GM19035 (cell line): ENCODE data around the gene RORC.
"Not testable (repeated sequence)": the region's sequence is repeated elsewhere in the genome, so short reads cannot be mapped to it uniquely, and the experiment has no call there.

Experiments used
- ATAC-seq: cut with Tn5 transposase; IDR thresholded peaks from one replicate; pipeline ENCODE4 v1.9.1; 2021; ENCODE audit not compliant: unreplicated experiment

Gene RORC

DNA sequence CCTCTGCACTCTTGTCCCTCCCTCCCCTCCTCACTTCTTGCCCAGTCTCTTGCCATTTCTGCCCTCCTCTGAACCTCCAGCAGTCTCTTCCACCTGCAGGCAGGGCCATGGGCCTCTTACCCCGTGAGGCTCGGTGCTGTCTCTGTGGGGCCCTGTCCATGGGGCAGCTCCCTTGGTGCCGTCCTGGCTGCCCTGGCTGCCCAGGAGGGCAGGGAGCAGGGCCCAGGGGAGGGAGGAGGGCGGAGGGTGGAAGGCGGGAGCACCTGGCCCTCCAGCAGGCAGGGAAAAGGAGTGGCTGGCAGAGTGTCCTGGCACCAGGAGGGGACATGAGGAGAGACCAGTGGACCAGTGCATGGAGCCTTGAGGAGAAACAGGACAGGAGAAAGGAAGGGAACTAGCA, at the start of gene RORC:
Gene RORC (minus strand): TSS at position 198 of the 400 bp plus-strand sequence. CDS start 38 bp downstream, at position 160.
- no peak for ATAC-seq

DNA sequence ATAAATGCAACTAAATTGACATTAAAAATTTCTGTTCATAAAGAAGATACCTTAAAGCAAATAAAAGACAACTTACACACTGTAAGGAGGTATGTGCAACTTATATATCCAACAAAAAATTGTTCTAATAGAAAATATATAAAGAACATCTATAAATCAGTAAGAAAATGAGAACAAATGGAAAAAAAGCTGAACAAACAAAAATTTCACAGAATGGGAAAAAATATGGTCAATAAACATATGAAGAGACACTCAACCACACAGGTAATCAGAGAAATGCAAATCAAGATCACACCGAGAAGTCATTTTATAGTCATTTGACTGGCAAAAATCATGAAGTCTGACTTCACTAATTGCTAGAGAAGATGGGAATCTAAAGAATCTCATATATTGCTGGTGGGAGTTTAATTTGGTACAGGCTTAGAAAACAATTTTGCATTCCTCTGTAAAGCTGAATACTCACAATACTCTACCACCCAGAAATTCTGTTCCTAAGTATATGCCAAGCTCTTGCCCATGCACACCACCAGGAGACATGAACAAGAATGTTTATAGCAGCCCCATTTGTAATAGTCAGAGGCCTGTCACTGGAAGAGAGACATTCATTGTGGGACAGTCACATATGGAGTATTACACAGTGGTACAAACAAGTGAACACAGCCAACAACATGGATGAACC, 44.0 kb upstream of the RORC start:
- ATAC-seq, result no peak

DNA sequence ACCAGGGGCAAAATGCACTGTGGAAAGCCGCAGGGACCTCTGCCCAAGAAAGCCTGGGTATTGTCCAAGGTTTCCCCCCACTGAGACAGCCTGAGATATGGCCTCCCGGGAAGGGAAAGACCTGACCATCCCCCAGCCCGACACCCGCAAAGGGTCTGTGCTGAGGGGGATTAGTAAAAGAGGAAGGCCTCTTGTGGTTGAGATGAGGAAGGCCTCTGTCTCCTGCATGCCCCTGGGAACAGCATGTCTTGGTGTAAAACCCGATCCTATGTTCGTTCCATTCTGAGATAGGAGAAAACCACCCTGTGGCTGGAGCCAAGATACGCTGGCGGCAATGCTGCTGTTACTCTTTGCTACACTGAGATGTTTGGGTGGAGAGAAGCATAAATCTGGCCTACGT, 41.2 kb upstream of the RORC start:
- ATAC-seq, result not testable (repeated sequence)

DNA sequence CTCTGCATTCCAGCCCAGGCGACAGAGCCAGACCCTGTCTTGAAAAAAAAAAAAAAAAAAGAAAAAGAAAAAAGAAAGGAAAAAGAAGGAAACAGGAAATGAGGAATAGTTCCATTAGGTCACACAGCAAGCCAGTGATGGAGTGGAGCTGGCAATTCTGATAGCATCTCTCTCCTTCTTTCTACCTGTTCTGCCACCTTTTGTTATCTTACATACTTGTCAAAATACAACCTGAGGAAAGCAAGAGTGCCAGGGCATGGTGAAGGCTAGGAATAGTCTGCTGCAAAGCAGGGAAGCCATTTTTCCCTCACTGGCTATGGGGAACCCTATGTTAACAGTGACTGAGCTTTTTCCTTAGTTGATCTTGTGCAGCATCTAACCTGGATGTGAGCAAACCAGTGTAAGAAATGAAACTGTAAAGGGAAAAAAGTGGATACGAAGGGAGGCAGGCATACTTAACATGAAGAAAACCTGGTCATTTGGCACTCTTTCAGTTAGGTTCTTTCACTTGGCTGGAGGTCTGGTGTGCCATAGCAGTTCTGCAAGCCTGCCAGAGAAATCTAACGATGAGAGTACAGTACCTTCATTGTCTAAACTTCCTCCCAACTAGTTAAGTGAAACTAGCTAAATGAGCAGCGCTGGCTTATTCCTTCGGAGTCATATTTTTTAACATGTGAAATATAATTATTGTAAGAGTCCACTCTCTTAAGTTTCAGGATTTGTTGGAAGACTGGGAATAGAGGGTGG, 39.9 kb upstream of the RORC start:
- no peak for ATAC-seq

DNA sequence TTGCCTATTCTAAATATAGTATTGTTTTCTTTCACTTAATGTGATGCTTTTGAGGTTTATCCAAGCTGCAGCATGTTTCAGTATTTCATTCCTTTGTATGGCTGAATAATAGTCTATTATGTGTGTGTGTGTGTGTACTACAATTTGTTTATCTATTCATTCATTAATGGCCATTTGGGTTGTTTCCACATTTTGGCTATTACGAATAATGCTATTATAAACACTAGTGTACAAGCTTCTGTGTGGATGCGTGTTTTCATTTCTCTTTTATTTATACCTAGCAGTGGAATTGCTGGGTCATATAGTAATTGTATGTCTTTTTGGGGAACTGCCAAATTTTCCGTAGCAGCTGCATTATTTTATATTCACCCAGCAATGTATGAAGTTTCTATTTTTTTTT, 36.9 kb upstream of the RORC start:
- no peak for ATAC-seq

DNA sequence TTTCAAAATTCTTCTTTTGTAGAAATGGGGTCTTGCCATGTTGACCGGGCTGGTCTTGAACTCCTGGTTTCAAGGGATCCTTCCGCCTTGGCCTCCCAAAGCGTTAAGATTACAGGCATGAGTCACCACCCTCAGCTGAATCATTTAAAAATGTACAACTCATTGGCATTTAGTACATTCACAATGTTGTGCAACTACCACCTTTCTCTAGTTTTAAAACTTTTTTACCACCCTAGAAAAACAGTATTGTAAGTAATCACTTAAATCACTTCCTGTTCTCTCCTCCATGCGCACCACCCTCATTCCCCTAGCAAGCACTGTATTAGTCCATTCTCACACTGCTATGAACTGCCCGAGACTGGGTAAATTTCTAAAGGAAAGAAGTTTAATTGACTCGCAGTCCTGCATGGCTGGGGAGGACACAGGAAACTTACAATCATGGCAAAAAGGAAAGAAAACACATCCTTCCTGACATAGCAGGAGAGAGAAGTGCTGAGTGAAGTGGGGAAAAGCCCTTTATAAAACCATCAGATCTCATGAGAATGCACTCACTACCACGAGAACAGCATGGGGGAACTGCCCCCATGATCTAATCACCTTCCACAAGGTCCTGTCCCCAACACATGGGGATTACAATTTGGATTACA, 36.3 kb upstream of the RORC start:
- ATAC-seq, result no peak

DNA sequence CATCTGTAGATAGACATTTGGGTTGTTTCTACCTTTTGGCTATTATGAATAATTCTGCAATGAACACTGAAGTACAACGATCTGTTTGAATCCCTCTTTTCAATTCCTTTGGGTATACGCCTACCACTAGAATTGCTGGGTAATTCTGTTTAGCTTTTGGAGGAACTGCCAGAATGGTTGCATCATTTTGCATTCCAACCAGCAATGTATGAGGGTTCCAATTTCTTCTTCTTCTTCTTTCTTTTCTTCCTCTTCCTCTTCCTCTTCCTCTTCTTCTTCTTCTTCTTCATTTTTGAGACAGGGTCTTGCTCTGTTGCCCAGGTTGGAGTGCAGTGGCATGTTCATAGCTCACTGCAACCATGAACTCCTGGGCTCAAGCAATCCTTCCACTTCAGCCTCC, 35.7 kb upstream of the RORC start:
- ATAC-seq, result no peak

DNA sequence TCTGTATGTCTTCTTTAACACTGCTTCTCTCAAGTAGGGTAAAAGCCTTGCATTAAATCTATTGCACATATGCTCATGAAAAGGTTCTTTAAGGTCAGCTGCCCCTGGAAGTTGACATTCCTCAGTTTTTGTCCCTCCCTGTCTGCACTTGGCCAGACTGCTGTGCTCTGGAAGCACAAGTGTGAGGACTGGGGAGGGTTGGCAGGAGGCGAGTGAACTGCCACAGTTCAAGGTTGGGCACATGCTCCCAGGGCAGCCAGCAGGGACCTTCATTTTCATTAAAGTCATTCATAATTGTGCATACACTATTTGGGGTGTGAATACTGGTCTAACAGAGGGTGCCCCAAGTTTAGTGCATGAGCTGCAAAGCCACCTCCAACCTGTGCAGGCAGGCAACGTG, 32.8 kb upstream of the RORC start:
- ATAC-seq, result no peak

DNA sequence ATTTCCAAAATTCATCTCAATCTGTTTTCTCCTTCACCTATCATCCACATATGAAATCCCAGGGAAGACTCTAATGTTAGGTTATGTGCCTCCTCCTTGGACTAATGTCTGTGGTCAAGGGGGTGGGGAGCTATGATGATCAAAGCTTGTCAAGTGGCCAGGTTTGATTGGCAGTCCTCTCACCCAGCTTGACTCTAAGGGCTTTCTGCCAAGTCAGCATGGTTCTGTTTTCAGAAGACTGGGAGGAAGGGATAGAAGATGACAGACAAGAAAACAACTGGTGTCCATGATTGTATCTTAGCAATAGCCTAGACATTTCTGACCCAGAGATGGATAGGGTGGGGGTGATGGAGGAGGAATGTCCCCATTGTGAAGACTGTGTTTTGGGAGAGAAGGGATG, 31.0 kb upstream of the RORC start:
- no peak for ATAC-seq

DNA sequence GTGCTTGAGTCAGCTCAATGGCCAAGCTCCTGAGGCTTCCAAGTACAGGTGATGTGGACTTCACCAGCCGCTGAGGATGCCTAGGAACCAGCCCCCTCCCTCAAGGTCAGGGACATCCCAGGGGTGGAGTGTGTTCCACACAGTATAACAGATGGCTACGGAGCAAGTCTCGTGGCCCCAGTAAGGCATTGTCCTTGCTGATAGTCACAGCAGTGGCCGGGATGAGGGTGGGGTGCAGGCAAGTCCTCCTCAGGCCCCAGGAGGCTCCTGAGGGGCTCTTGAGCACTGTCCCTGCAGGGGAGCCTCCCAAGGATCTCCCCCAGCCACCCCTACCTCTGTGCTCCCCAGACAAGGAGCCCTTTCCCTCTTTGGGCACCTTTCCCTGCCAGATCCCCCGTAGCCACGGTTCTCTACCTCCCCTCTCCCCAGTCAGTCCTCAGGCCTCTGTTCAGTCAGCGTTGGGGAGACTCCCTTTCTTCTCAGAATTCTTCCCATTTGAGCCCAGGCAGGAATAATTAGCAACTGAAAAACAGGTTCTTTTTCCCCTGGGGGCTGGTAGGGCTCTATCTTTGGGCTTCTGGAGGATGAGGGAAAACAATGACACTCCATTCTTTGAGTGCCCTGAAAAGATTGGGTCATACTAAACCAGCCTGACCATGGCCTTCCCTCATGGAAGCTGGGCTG, 29.0 kb upstream of the RORC start:
- ATAC-seq, result no peak

DNA sequence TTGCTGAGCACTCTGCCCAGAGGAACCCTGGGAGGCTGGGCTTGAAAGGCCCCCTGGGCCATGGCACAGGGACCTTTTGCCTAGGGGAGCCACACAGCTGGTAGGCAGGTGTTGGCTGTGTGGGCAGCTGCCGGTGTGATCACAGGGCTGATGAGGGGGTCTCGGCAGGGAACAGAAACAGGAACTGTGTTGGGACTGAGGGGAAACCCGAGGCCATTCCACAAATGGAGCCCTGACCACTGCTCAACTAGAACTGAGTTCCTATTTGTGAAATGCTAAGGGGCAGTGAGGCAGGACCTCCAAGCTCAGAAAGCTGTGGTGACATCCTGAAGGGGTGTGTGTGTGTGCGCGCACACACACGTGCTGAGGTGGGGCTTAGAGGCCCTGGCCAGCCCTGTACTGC, 28.3 kb upstream of the RORC start:
- no peak for ATAC-seq

DNA sequence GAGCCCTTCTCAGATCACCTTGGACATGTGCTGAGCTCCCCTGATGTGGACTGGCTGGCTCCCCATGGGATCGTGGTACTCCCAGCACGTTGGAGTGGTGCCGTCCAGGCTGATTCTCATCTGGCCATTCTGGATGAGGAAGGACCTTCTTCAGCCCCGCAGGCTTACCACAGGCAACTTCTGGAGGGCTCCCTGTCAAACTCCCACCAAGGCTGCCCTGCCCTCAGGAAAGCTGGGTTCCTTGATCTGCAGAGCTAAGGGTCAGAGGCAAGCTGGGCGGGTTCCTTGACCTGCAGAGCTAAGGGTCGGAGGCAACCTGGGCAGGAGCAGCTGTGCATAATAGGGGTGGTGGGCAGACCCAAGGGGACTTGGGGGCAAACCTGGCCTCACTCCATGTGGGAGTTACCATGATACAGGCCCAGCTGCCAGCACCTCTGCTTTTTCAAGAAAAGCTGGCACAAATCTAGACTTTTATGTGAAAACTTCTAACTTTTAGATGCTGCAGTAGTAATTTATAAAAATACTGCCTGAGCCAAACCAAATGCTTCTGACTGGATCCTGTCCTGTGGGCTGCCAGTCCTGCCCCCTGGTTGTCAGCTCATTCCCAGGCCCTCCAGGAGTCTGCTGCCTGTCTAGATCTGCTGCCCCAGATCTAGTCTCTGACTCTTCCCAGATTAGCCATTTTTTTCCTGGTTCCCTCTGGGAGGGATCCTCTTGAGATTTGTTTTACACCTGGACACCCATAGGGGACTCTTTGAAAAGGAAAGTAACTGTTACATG, 27.5 kb upstream of the RORC start:
- no peak for ATAC-seq

DNA sequence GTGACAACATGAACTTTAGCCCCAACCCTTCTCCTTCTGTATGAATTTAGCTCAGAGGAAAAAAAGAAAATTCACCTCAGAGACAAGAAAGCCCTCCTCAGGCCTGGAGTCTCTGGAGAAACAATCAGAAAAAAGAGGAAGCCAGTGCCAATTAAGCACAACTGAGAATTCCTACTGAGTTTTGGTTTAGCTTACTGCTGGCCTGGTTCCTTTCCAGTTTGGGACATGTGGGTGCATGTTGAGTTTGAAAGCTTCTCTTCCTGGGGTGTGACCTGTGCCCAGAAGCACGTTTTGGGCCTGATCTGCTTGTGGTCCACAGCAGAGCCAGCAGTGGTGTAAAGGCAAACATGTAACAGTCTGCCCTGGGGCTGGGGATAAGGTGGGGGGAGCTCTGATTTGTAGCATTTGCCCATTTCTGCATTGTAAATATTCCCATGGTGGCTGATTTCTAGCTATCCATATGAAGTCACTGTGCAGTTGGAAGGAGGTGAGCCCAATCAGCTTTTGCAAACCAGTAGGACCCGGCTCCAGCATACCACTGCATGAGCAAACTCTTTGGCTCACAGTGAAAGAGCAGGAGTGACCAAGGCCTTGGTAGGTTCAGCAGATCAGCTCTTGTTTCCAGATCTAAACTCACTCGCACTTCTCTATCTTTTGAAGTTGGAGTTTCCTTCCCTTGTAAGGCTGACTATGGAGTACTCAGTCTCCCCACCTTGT, 26.6 kb upstream of the RORC start:
- no peak for ATAC-seq

DNA sequence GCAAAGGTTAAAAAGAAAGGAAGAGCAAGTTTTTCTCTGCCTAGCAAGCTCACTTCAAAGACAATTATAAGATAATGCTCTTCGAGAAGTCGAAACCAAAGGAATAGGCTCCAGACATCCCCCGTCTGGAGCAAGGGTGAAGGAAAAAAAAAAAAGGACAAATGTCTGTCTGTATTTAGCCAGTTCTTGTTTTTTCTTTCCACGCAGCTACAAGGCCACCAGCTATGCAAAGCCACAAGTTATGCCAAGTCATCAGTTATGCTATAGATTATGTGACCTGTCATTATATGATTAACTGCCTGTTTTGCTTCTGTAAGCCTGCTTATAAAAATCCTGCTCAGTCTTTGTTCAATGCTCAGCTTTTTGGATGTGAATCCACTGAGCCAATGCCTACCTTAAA, 24.3 kb upstream of the RORC start:
- no peak for ATAC-seq

DNA sequence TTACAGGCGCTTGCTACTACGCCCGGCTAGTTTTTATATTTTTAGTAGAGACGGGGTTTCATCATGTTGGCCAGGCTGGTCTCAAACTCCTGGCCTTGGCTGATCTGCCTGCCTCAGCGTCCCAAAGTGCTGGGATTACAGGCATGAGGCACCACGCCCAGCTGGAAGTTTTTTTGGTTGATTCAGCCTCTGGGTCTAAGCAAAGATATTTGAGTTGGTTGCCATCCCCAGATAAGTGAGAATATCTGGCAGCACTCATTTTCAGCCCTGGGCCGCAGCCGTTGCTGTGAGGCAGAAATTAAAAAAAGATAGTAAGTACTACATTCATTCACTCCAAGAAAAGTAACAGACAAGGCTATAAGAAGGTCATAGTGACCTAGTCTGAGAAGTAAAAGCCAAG, 23.9 kb upstream of the RORC start:
- ATAC-seq, result not testable (repeated sequence)

DNA sequence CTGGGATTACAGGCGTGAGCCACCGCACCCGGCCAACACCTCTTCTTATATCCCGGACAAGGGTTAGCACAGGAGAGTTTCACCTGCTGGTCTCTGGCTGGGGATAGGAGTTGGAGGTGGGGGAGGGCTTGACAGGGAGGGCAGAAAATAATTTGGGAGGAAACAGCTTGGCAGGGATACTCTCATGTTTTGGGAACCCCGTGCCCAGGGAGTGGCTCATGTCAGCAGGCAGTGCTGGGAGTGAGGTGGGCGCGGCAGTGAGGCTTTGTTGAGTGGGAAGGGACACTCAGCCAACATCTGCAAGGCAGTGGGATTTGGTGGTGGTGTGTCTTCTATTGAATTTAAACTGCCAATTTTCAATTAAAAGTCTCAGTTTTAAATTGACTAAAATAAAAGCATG, 23.1 kb upstream of the RORC start:
- no peak for ATAC-seq

DNA sequence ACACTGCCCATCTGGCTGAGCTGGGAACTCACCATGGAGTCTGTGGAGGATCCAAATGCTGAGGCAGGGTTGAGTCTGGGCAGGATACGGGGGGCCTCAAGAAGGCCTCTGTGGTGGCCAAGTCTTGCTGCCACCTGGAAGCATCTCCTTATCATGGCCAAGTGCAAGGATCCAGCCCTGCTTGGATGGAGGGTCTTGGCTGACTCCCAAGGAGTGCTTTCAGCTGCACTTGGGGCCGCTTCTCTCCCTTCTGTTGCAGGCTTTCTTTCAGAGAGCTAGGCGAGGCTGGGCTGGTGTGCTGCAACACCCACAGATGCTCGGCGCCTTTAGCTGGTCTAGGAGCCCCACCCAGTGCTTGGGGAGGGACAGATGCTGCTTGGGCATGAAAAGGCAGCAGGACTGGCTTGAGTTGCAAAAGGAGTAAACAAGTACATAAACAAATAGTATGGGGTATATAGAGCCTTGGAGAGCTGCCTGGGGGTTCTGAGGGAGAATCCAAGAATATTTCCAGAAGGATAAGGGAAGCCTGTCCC, 21.9 kb upstream of the RORC start, which contains the start of gene THEM5:
Gene THEM5 (minus strand): TSS at position 302 of the 533 bp plus-strand sequence. CDS start 147 bp downstream, at position 155.
- ATAC-seq, result no peak

DNA sequence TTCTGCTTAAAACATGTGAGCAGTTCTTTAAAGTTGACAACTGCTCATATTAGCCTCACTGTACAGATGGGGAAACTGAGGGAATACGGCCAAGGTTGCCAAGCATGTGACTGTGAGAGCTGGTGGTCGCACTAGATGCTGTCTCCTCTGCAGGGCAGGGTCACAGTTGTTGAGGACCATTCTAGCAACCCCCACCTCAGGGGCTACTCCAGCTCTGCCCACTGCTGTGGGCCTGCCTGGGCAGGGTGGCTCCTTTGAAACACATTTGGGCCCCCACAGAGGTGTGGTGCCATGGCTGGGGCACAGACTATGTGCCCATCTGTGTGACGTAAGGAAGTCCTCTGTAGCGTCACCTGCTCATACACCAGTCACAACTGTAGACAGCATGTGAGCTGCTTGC, 21.1 kb upstream of the RORC start:
- no peak for ATAC-seq

DNA sequence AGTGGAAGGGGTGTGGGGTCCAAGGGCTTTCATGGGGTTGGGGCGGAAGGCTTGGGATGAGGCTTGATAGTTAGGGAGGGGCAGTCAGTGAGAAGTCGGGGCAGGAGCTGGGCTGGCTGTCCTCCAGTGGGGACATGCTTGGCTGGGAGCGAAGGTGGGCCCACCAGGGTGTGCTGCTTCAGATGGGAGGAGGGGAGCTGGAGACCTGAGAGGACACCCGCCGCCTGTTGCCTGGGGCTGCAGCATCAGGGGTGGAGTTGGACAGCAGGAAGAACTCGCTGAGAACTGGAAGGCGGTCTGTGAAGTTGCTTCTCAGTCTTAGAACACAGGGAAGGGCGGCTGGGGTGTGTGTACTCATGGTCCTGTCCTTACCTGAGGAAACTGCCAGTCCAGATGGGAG, 20.3 kb upstream of the RORC start:
- ATAC-seq, result no peak

DNA sequence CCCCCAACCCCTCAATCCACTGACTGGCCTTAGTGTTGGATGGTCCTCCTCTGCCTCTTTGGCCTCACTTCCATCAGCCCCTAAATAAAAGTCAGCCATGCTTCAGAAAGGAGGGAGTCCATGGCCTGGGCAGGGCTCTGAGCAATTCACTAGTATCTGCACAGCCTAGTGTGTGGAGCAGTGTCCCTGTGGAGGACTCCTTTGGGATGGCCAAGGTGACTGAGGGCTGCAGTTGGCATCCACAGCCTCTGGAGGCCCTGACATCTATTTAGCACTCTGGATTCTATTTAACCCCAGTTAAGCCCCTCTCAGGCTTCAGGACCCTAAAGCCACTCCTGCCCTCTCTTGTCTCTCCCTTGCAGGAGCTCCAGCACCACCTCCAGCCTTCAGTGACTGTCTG, 18.3 kb upstream of the RORC start:
- ATAC-seq, result no peak
